ENCODE results near the gene SEC61A2. TPM values are rescaled to one million over a fixed set of nuclear protein-coding genes. Genes with fewer than 3 reads are reported as not detected.

SEC61A2 gene
- total RNA-seq, 1 donor from 2014 or later, result 39.1 TPM

GRCh38 chr10:12189426-12189825, 59.9 kb downstream of the SEC61A2 start:
- Histone ChIP-seq H3K9ac (no peak overlapping the region), H3F3A (ENCODE audit: low read depth) (no peaks in the 10 kb centered on the region), H3K4me2 (no peak overlapping the region), H3K9me3 (ENCODE audit: low read depth) (no peaks in the 10 kb centered on the region), H3K36me3 (no peaks in the 10 kb centered on the region), H3K79me2 (ENCODE audit: low read depth) (peaks cover 75% of the 10 kb centered on the region), H3K4me3 (no peak overlapping the region), H3K27me3 (no peaks in the 10 kb centered on the region), H3K27ac (no peak overlapping the region), H4K20me1 (ENCODE audit: low read depth) (peaks cover 4% of the 10 kb centered on the region), H3K4me1 (peaks cover 5% of the 10 kb centered on the region), H2AFZ (replicated peaks) (no peak overlapping the region)
- Mint-ChIP-seq H3K9me3 (no peaks in the 10 kb centered on the region), H3K36me3 (peaks cover 7% of the 10 kb centered on the region), H3K4me3 (no peak overlapping the region), H3K27ac (no peak overlapping the region), H3K27me3 (ENCODE audit: insufficient read depth, low read depth) (peaks cover 2% of the 10 kb centered on the region), H3K4me1 (peaks cover 5% of the 10 kb centered on the region)
- no peak for DNase-seq (ENCODE audit: low spot score)
- no peak for TF ChIP-seq EZH2phosphoT487 (IDR thresholded peaks at IDR 0.05)
- no peak for TF ChIP-seq CTCF (IDR thresholded peaks at IDR 0.05)
- TF ChIP-seq EZH2 (IDR thresholded peaks at IDR 0.05), result no peak

DNA sequence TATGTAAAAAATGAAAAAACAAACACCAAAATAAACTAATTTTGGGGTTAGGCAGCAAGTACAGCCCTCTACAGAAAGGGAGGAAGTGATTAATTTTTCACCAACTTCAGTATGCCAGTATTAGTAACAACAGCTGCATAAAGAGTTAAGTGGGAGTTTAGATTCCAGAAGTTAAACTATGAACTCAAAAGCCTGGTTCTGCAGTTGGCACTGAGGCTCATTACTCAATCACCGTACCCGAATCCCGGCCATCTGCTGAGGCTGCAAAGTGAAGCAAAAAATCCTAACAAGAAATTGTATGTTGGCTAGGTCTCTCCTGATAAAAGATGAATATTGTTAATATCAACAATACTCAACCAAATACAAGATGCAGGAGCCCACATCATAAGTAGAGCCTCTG, 62.2 kb downstream of the SEC61A2 start:
- H3K4me3 Mint-ChIP-seq, result no peak overlapping the region
- H3K27me3 Mint-ChIP-seq (ENCODE audit: insufficient read depth, low read depth), result peaks cover 5% of the 10 kb centered on the region
- H3K27ac Mint-ChIP-seq, result peak overlapping the region; percentile 46
- Histone ChIP-seq H3K36me3 (no peaks in the 10 kb centered on the region), H3K9me3 (ENCODE audit: low read depth) (no peaks in the 10 kb centered on the region), H4K20me1 (ENCODE audit: low read depth) (peaks cover 4% of the 10 kb centered on the region), H3F3A (ENCODE audit: low read depth) (peaks cover 9% of the 10 kb centered on the region), H3K27me3 (no peaks in the 10 kb centered on the region), H3K27ac (no peak overlapping the region), H2AFZ (replicated peaks) (no peak overlapping the region), H3K4me2 (no peak overlapping the region), H3K4me3 (no peak overlapping the region), H3K79me2 (ENCODE audit: low read depth) (peaks cover 94% of the 10 kb centered on the region), H3K9ac (peak overlapping the region; percentile 17), H3K4me1 (peaks cover 6% of the 10 kb centered on the region)
- no peak for DNase-seq (ENCODE audit: low spot score)
- H3K36me3 Mint-ChIP-seq, result peaks cover 3% of the 10 kb centered on the region
- TF ChIP-seq CTCF (IDR thresholded peaks at IDR 0.05), result no peak
- TF ChIP-seq EZH2 (IDR thresholded peaks at IDR 0.05), result no peak
- no peak for TF ChIP-seq EZH2phosphoT487 (IDR thresholded peaks at IDR 0.05)
- H3K4me1 Mint-ChIP-seq, result peaks cover 12% of the 10 kb centered on the region
- no peaks in the 10 kb centered on the region for H3K9me3 Mint-ChIP-seq

DNA sequence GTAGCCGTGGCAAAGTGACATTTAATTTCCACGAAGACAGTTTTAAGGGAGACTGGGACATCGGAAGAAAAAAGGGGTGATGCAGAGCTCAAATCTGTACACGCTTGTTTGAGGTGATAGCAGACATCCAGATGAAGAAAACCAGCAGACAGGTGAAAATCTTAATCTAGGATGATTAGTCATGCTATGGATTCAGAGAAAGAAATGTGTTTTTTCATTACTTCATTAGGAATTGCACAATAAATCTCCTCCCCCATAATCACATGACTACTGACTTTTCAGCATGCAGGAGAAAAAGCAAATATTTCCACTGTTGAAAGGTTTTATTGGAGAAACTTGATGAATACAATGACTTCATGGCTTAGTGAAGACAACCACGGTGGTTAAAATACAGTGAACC, 63.7 kb downstream of the SEC61A2 start:
- Histone ChIP-seq H3K79me2 (ENCODE audit: low read depth) (peaks cover 96% of the 10 kb centered on the region), H3K4me3 (no peak overlapping the region), H3K4me2 (no peak overlapping the region), H3K4me1 (peaks cover 19% of the 10 kb centered on the region), H2AFZ (replicated peaks) (no peak overlapping the region), H3K36me3 (peaks cover 2% of the 10 kb centered on the region), H3K9me3 (ENCODE audit: low read depth) (no peaks in the 10 kb centered on the region), H4K20me1 (ENCODE audit: low read depth) (peaks cover 7% of the 10 kb centered on the region), H3K27ac (no peak overlapping the region), H3K27me3 (no peaks in the 10 kb centered on the region), H3F3A (ENCODE audit: low read depth) (peaks cover 12% of the 10 kb centered on the region), H3K9ac (no peak overlapping the region)
- peak overlapping the region; percentile 27 for H3K4me3 Mint-ChIP-seq
- H3K36me3 Mint-ChIP-seq, result peaks cover under 1% of the 10 kb centered on the region
- TF ChIP-seq EZH2 (IDR thresholded peaks at IDR 0.05) (no peak), CTCF (IDR thresholded peaks at IDR 0.05) (no peak), EZH2phosphoT487 (IDR thresholded peaks at IDR 0.05) (no peak)
- no peak overlapping the region for H3K27ac Mint-ChIP-seq
- peaks cover 14% of the 10 kb centered on the region for H3K4me1 Mint-ChIP-seq
- H3K27me3 Mint-ChIP-seq (ENCODE audit: insufficient read depth, low read depth), result peaks cover 4% of the 10 kb centered on the region
- no peaks in the 10 kb centered on the region for H3K9me3 Mint-ChIP-seq
- no peak for DNase-seq (ENCODE audit: low spot score)

Measured in neural progenitor cell (in vitro differentiated cells).